ENCODE measurements around the gene CLOCK.

CLOCK gene

DNA sequence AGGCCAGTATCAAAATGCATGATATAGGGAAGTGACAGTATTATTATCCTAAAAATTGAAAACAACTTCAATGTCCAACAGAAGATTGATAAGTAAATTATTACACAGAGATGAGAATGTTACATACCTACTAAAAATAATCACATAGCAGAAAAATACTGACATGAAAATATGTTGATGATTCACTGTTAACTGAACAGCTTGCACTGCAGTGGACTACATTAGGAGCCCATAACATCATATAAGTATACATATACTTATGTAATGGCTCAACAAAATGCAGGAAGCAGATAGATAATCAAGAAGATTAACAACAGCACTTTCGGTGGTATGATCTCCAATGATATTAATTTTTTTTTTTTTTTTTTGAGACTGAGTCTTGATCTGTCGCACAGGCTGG is 7.1 kb downstream of the CLOCK start:
- no peak for TF ChIP-seq ZFX (IDR thresholded peaks at IDR 0.05; ENCODE audit: borderline replicate concordance)
- TF ChIP-seq, protein P1, sequence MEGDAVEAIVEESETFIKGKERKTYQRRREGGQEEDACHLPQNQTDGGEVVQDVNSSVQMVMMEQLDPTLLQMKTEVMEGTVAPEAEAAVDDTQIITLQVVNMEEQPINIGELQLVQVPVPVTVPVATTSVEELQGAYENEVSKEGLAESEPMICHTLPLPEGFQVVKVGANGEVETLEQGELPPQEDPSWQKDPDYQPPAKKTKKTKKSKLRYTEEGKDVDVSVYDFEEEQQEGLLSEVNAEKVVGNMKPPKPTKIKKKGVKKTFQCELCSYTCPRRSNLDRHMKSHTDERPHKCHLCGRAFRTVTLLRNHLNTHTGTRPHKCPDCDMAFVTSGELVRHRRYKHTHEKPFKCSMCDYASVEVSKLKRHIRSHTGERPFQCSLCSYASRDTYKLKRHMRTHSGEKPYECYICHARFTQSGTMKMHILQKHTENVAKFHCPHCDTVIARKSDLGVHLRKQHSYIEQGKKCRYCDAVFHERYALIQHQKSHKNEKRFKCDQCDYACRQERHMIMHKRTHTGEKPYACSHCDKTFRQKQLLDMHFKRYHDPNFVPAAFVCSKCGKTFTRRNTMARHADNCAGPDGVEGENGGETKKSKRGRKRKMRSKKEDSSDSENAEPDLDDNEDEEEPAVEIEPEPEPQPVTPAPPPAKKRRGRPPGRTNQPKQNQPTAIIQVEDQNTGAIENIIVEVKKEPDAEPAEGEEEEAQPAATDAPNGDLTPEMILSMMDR (IDR thresholded peaks at IDR 0.05): no peak
- no peak overlapping the region for H3K27ac ChIP-seq

DNA sequence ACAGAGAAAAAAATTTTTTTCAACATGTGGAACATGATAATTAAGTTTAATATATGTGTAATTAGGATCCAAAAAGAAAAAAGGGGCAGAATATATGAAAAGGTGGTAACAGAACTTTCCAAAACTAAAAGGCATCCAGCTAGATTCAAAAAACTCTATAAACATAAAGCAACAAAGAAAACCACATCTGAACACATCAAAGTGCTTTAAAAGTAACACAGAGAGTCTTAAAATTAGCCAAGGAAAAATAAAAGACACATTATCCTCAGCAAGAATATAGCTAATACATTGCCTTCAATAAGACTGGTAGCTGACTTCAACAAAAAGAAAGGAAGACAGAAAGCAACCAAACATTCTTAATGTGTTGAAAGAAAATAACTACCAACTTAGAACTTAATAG is 8.2 kb downstream of the CLOCK start:
- TF ChIP-seq, protein P1 (IDR thresholded peaks at IDR 0.05): no peak
- TF ChIP-seq ZFX (IDR thresholded peaks at IDR 0.05; ENCODE audit: borderline replicate concordance): no peak
- H3K27ac ChIP-seq: no peak overlapping the region

GRCh38 chr4:55534306-55534705 is 12.4 kb downstream of the CLOCK start:
- TF ChIP-seq ZFX (IDR thresholded peaks at IDR 0.05; ENCODE audit: borderline replicate concordance): no peak
- TF ChIP-seq, protein P1 (IDR thresholded peaks at IDR 0.05): no peak
- no peak overlapping the region for H3K27ac ChIP-seq

GRCh38 chr4:55530691-55531090 is 16.0 kb downstream of the CLOCK start:
- TF ChIP-seq ZFX (IDR thresholded peaks at IDR 0.05; ENCODE audit: borderline replicate concordance): no peak
- TF ChIP-seq, protein P1 (IDR thresholded peaks at IDR 0.05): no peak
- H3K27ac ChIP-seq: no peak overlapping the region

DNA sequence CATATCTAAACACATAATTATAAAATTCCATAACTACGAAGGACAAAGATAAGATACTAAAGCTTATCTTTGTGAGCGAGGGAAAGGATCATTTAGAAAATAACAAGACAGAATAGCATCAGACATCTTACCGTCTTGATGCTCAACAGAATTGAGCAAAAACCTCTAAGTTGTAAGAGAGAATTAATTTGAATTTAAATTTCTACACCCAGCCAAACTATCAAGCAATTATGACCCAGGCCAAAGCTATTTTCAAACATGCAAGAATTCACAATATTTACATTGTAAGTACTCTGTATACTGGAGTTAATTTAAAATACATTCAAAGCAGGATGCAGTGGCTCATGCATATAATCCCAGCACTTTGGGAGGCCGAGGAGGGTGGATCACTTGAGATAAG is 16.5 kb downstream of the CLOCK start:
- H3K27ac ChIP-seq: no peak overlapping the region
- no peak for TF ChIP-seq ZFX (IDR thresholded peaks at IDR 0.05; ENCODE audit: borderline replicate concordance)
- TF ChIP-seq, protein P1 (IDR thresholded peaks at IDR 0.05): no peak

- TF ChIP-seq, protein P1 (IDR thresholded peaks at IDR 0.05): no peak
- H3K27ac ChIP-seq: no peak overlapping the region
Observed at GRCh38 chr4:55528491-55528890, 18.2 kb downstream of the CLOCK start.

DNA sequence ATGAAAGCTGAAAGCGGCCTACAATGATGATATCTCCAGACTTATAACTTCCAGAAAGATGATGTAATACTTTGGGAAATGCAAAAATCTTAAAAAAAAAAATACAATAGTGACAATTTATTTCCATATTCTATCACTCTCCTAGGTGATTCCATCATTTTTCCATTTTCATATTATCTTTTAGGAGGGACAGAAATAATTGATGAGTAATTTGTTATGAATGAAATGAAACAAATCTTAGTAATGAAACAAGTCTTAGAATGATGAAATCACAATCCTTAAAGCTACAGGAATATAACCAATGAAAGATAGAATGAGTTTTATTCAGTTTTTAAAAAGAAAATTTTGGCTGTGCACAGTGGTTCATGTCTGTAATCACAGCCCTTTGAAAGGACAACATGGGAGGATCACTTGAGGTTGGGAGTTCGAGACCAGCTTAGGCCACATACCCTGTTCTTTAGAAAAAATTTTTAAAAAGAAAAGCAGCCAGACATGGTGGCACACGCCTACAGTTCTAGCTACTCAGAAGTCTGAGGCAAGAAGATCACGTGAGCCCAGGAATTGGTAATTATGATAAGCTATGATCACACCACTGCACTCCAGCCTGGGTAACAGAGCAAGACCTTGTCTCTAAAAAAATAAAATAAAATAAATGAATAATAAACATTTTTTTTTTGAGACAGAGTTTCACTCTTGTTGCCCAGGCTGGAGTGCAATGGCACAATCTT is 21.7 kb downstream of the CLOCK start:
- H3K27ac ChIP-seq: no peak overlapping the region
- no peak for TF ChIP-seq ZFX (IDR thresholded peaks at IDR 0.05; ENCODE audit: borderline replicate concordance)
- TF ChIP-seq, protein P1 (IDR thresholded peaks at IDR 0.05): no peak

Measured in 22Rv1 (cell line).